RPMI7951 (cell line): ENCODE results near the gene SPATS2. TPM values are rescaled to one million over a fixed set of nuclear protein-coding genes. Genes with fewer than 3 reads are reported as not detected.

Experiments used
- total RNA-seq: library from RNA; depleted of rRNA; stranded (reverse); fragments of >200 nt; shearing (Covaris generic); gene quantifications from 2 replicates; pipeline ENCODE4 v1.2.3, GENCODE V29; 2014; rRNA removed

The SPATS2 gene
- total RNA-seq, 1 experiment from 2014 or later = 17.7 TPM

Other genes starting within 250 kb of the SPATS2 start
- 2,897 and 4,302 TPM in 2 replicates for gene TUBA1B, start 236.1 kb upstream of the SPATS2 start, total RNA-seq
- 649 and 744 TPM in 2 replicates for gene TUBA1A, start 178.4 kb upstream of the SPATS2 start, total RNA-seq
- 1,253 and 1,613 TPM in 2 replicates for gene TUBA1C, start 102.4 kb upstream of the SPATS2 start, total RNA-seq
- 0.12 TPM in 1 of 2 replicates, not detected in the other for gene PRPH, start 72.3 kb upstream of the SPATS2 start, total RNA-seq
- gene TROAP, start 44.2 kb upstream of the SPATS2 start, total RNA-seq = 49.3 and 59.5 TPM in 2 replicates
- gene C1QL4, start 30.3 kb upstream of the SPATS2 start, total RNA-seq = 1.7 and 3.3 TPM in 2 replicates
- 7.9 and 10.4 TPM in 2 replicates for gene DNAJC22, start 20.6 kb upstream of the SPATS2 start, total RNA-seq
- 0.20 and 0.24 TPM in 2 replicates for gene KCNH3, start 171.6 kb downstream of the SPATS2 start, total RNA-seq
- gene MCRS1, start 200.7 kb downstream of the SPATS2 start, total RNA-seq = 70.5 and 73.7 TPM in 2 replicates
- 0.29 TPM in 1 of 2 replicates, not detected in the other for gene FAM186B, start 238.2 kb downstream of the SPATS2 start, total RNA-seq